Prostate gland (tissue), 2 donors: ENCODE data around the gene AFF3. TPM values are rescaled to one million over a fixed set of nuclear protein-coding genes. Genes with fewer than 3 reads are reported as not detected.

Experiments
- DNase-seq: peaks from one replicate; pipeline ENCODE4 v3.0.0-alpha.2; 2019; ENCODE audit warnings: low spot score
- H3K27ac ChIP-seq, 2 donors: fragments of 200-600 bp; sonication (generic); 2 replicates each; pipeline ENCODE4 v1.5.1; 2017 to 2019
- H3K27me3 ChIP-seq: fragments of 200-600 bp; sonication (generic); replicated peaks from 2 replicates; pipeline ENCODE4 v1.5.1; 2019; ENCODE audit not compliant: insufficient read depth
- H3K36me3 ChIP-seq, 2 donors: fragments of 200-600 bp; sonication (generic); 1 replicate in 1 of 2; 2 replicates in 1 of 2; pipeline versions ENCODE4 v1.5.1 to v1.8.1; 2017 to 2019
- H3K4me1 ChIP-seq: fragments of 200-600 bp; sonication (generic); replicated peaks from 2 replicates; pipeline ENCODE4 v1.5.1; 2019
- H3K4me3 ChIP-seq, 2 donors: fragments of 200-600 bp; sonication (generic); 2 replicates each; pipeline ENCODE4 v1.5.1; 2017 to 2019
- H3K9me3 ChIP-seq: fragments of 200-600 bp; sonication (generic); 2 replicates; pipeline ENCODE4 v1.5.1; 2017
- CTCF ChIP-seq, 4 experiments: fragments of 200-600 bp in 2 of 4; fragments of 450-650 bp in 2 of 4; sonication (generic) in 2 of 4; IDR thresholded peaks; 1 replicate in 3 of 4; 2 replicates in 1 of 4; pipeline ENCODE4 v1.5.1; 2016 to 2019; ENCODE audit warnings: antibody characterized with exemption in 4 of 4, mild to moderate bottlenecking in 2 of 4, moderate library complexity in 2 of 4
- POLR2A ChIP-seq: fragments of 450-650 bp; IDR thresholded peaks from one replicate; pipeline ENCODE4 v1.6.1; 2016; ENCODE audit warnings: antibody characterized with exemption, mild to moderate bottlenecking
- POLR2AphosphoS5 ChIP-seq: sonication (generic); formaldehyde crosslinking; IDR thresholded peaks from one replicate; pipeline ENCODE4 v1.6.1; 2017; ENCODE audit warnings: antibody characterized with exemption
- WGBS: methylation state at CpG from one replicate; pipeline ENCODE4 v1.1.5; 2018; 5-methylcytosine and 5-hydroxymethylcytosine counted together
- intact Hi-C: fragments of 100-400 bp; cut with DNase I; formaldehyde crosslinking; loops from one replicate; pipeline ENCODE4 v1.14.2; 2022
- total RNA-seq, 2 donors: library from RNA; depleted of rRNA; stranded (reverse); fragments of >200 nt; gene quantifications; one replicate each; pipeline ENCODE4 v1.1.0, GENCODE V29; 2016

AFF3 gene
- total RNA-seq, 2 donors from 2014 or later: 74.4 to 113 TPM

- 51% methylated on average over 4 of the region's 4 CpGs for WGBS
- Histone ChIP-seq H3K9me3 (no peaks in the 10 kb centered on the region), H3K27ac (no peak overlapping the region), H3K27me3 (no peaks in the 10 kb centered on the region), H3K36me3 (no peaks in the 10 kb centered on the region), H3K4me3 (no peak overlapping the region), H3K4me1 (no peaks in the 10 kb centered on the region)
- DNase-seq: no peak
- intact Hi-C loops: loop anchor here (10.0 kb wide), 1 partner anchor 435 kb away; no protein-coding TSS in a partner anchor
- TF ChIP-seq POLR2AphosphoS5 (no peak), POLR2A (no peak), CTCF (IDR thresholded peaks at IDR 0.05) (no peak)
Measured at GRCh38 chr2:99810225-99810624, 332.2 kb downstream of the AFF3 start.

- TF ChIP-seq POLR2A: no peak
- Histone ChIP-seq H3K9me3 (no peaks in the 10 kb centered on the region), H3K27me3 (no peaks in the 10 kb centered on the region), H3K27ac (no peak overlapping the region), H3K4me1 (no peaks in the 10 kb centered on the region), H3K36me3 (no peaks in the 10 kb centered on the region), H3K4me3 (no peak overlapping the region)
- intact Hi-C loops: no loop called here
- WGBS: 80% methylated on average over 8 of the region's 8 CpGs
- DNase-seq: no peak
Measured at GRCh38 chr2:99809259-99809900, 333.0 kb downstream of the AFF3 start.

- Histone ChIP-seq H3K9me3 (no peaks in the 10 kb centered on the region), H3K27me3 (no peaks in the 10 kb centered on the region), H3K27ac (no peak overlapping the region), H3K4me1 (no peaks in the 10 kb centered on the region), H3K4me3 (no peak overlapping the region), H3K36me3 (no peaks in the 10 kb centered on the region)
- WGBS: 61% methylated on average over 4 of the region's 4 CpGs
- no peak for TF ChIP-seq CTCF (IDR thresholded peaks at IDR 0.05)
- TF ChIP-seq POLR2AphosphoS5: no peak
- no peak for TF ChIP-seq POLR2A
- intact Hi-C loops: no loop called here
- DNase-seq: no peak
Measured at GRCh38 chr2:99808361-99809200, 333.8 kb downstream of the AFF3 start.

GRCh38 chr2:99806758-99807157 lies 335.6 kb downstream of the AFF3 start:
- Histone ChIP-seq H3K27me3 (no peaks in the 10 kb centered on the region), H3K4me3 (no peak overlapping the region), H3K36me3 (no peaks in the 10 kb centered on the region), H3K27ac (no peak overlapping the region), H3K9me3 (no peaks in the 10 kb centered on the region), H3K4me1 (no peaks in the 10 kb centered on the region)
- WGBS: 83% methylated on average over 4 of the region's 4 CpGs
- DNase-seq: no peak
- TF ChIP-seq POLR2AphosphoS5 (no peak), POLR2A (no peak), CTCF (IDR thresholded peaks at IDR 0.05) (no peak)
- intact Hi-C loops: no loop called here

GRCh38 chr2:99805930-99806476 lies 336.4 kb downstream of the AFF3 start:
- H3K36me3 ChIP-seq: no peaks in the 10 kb centered on the region
- DNase-seq: no peak
- no peak overlapping the region for H3K4me3 ChIP-seq
- WGBS: 99% methylated on average over 5 of the region's 5 CpGs
- no peaks in the 10 kb centered on the region for H3K9me3 ChIP-seq
- intact Hi-C loops: no loop called here
- no peak overlapping the region for H3K27ac ChIP-seq
- TF ChIP-seq POLR2AphosphoS5: no peak
- no peak for TF ChIP-seq CTCF (IDR thresholded peaks at IDR 0.05)
- no peak for TF ChIP-seq POLR2A
- H3K27me3 ChIP-seq: no peaks in the 10 kb centered on the region
- H3K4me1 ChIP-seq: no peaks in the 10 kb centered on the region
